ENCODE measurements around the gene CNTN1. TPM values are rescaled to one million over a fixed set of nuclear protein-coding genes. Genes with fewer than 3 reads are reported as not detected.

CNTN1 gene
- total and polyA plus RNA-seq, 2 of the 13 experiments (the other 11 are each of a cell fraction or from before 2014, with no cell fraction given) = 0.01 to 0.07 TPM

- no peak overlapping the region for H3K4me3 ChIP-seq (replicated peaks in 1 of 3; ENCODE audit: insufficient read depth in 1 of 3, low read depth in 2 of 3, low read length in 3 of 3)
- H3K4me1 ChIP-seq (ENCODE audit: insufficient read depth, low read length) = no peaks in the 10 kb centered on the region
- no peaks in the 10 kb centered on the region for H4K20me1 ChIP-seq (ENCODE audit: insufficient read depth, low read length)
- no peak overlapping the region for H3K9ac ChIP-seq (ENCODE audit: insufficient read depth, low read depth, low read length)
- ChIA-PET CTCF (ENCODE audit: low intra/inter-chr PET ratio, low total read pairs) (no interaction called here), POLR2A (no interaction called here)
- no peak overlapping the region for H3K4me2 ChIP-seq (ENCODE audit: low read depth, low read length)
- H3K36me3 ChIP-seq (replicated peaks in 1 of 2; ENCODE audit: control insufficient read depth in 1 of 2, insufficient read depth in 2 of 2, low read length in 2 of 2) = no peaks in the 10 kb centered on the region
- no peak for DNase-seq (ENCODE audit: low spot score)
- no peak for FAIRE-seq
- no peaks in the 10 kb centered on the region for H3K79me2 ChIP-seq (ENCODE audit: insufficient read depth, low read length)
- no peaks in the 10 kb centered on the region for H3K9me3 ChIP-seq (ENCODE audit: low read length)
- intact Hi-C loops (cut with micrococcal nuclease; ENCODE audit: unreplicated experiment) = no loop called here
- in situ Hi-C loops (cut with HindIII; ENCODE audit: extremely low pct_ligation_motif_present, low pct_unique_long_range_greater_than_20kb) = no loop called here
- ATAC-seq = no peak
- no peak overlapping the region for H2AFZ ChIP-seq (ENCODE audit: low read length)
- no TSS peak for BruUV-seq (replicated peaks)
- TF ChIP-seq MAFK (conservative IDR thresholded peaks at IDR 0.05 in 1 of 2, IDR thresholded peaks at IDR 0.05 in 1 of 2; ENCODE audit: low read length in 2 of 2) = 0 out of 4 replicates have a peak, but pooled peaks of 1 of the 2 experiments have one; percentile 4
- TF ChIP-seq, protein P1, sequence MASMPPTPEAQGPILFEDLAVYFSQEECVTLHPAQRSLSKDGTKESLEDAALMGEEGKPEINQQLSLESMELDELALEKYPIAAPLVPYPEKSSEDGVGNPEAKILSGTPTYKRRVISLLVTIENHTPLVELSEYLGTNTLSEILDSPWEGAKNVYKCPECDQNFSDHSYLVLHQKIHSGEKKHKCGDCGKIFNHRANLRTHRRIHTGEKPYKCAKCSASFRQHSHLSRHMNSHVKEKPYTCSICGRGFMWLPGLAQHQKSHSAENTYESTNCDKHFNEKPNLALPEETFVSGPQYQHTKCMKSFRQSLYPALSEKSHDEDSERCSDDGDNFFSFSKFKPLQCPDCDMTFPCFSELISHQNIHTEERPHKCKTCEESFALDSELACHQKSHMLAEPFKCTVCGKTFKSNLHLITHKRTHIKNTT (CRISPR knock-in tag; IDR thresholded peaks at IDR 0.05) = no peak
- H3K27ac ChIP-seq (ENCODE audit: extremely low read length, insufficient read depth, low read length) = no peak overlapping the region
- H3K27me3 ChIP-seq (ENCODE audit: control insufficient read depth in 1 of 2, insufficient read depth in 2 of 2, low read length in 2 of 2) = no peaks in the 10 kb centered on the region
- under 1% methylated on average over 4 of the region's 4 CpGs for WGBS (ENCODE audit: low lambda C conversion rate)
These were observed 200.3 kb downstream of the CNTN1 start for GRCh38 chr12:40892528-40892927.

DNA sequence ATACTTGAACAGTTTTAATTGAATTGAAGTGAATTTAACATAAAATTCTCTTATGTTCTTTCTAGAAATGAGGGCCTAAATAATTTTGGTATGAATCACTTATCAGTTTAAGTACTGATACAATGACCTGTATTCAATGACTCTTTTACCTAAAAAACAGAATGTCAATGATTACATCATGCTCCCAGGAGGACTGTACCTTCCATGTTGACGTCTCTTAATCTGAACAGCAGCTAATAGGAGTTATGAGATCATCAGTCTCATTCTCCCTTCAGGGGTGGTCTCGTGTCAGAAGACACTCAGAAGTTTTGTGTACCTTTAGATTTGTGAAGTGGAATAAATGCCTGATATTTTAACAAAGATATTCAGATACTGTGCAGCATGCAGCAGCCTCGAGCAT lies 206.3 kb downstream of the CNTN1 start:
- no TSS peak for BruUV-seq (replicated peaks)
- in situ Hi-C loops (cut with HindIII; ENCODE audit: extremely low pct_ligation_motif_present, low pct_unique_long_range_greater_than_20kb) = no loop called here

More for the DNA sequence above, 206.3 kb downstream of the CNTN1 start:
- 4% methylated on average over 3 of the region's 3 CpGs for WGBS (ENCODE audit: low lambda C conversion rate)
- CTCF ChIA-PET (ENCODE audit: low intra/inter-chr PET ratio, low total read pairs) = no interaction called here
- POLR2A ChIA-PET = no interaction called here
- FAIRE-seq (no peak), DNase-seq (ENCODE audit: low spot score) (no peak), ATAC-seq (no peak)
- intact Hi-C loops (cut with micrococcal nuclease; ENCODE audit: unreplicated experiment) = no loop called here
- no peaks in the 10 kb centered on the region for H3K4me1 ChIP-seq (ENCODE audit: insufficient read depth, low read length)
- no peak overlapping the region for H3K9ac ChIP-seq (ENCODE audit: insufficient read depth, low read depth, low read length)
- no peaks in the 10 kb centered on the region; a peak in 1 of 5 replicates for H3K27me3 ChIP-seq (ENCODE audit: control insufficient read depth in 1 of 2, insufficient read depth in 2 of 2, low read length in 2 of 2)
- H2AFZ ChIP-seq (ENCODE audit: low read length) = no peak overlapping the region
- H3K4me3 ChIP-seq (replicated peaks in 1 of 3; ENCODE audit: insufficient read depth in 1 of 3, low read depth in 2 of 3, low read length in 3 of 3) = no peak overlapping the region
- H3K9me3 ChIP-seq (ENCODE audit: low read length) = no peaks in the 10 kb centered on the region
- no peak overlapping the region for H3K4me2 ChIP-seq (ENCODE audit: low read depth, low read length)
- no peaks in the 10 kb centered on the region for H3K79me2 ChIP-seq (ENCODE audit: insufficient read depth, low read length)
- no peak overlapping the region for H3K27ac ChIP-seq (ENCODE audit: extremely low read length, insufficient read depth, low read length)
- TF ChIP-seq TCF7L2 (IDR thresholded peaks at IDR 0.05; ENCODE audit: low read depth, low read length) = no peak
- 0 out of 2 replicates have a peak, but pooled peaks have one; percentile 6 for TF ChIP-seq ATF7 (IDR thresholded peaks at IDR 0.05)
- no peak for TF ChIP-seq ATF7 (CRISPR knock-in tag; IDR thresholded peaks at IDR 0.05)
- no peaks in the 10 kb centered on the region for H3K36me3 ChIP-seq (replicated peaks in 1 of 2; ENCODE audit: control insufficient read depth in 1 of 2, insufficient read depth in 2 of 2, low read length in 2 of 2)
- H4K20me1 ChIP-seq (ENCODE audit: insufficient read depth, low read length) = no peaks in the 10 kb centered on the region

Measured in HepG2 (cell line).